HCT116 (cell line): ENCODE results near the gene LMNA. TPM values are rescaled to one million over a fixed set of nuclear protein-coding genes. Genes with fewer than 3 reads are reported as not detected.

Source experiments
- ATAC-seq: fragments of 200-7000 bp; cut with Tn5 transposase; 2 replicates; pipeline ENCODE4 v1.9.1; 2020; ENCODE audit warnings: mild to moderate bottlenecking, moderate library complexity
- BruUV-seq: library from RNA; stranded (reverse); fragments of 400-500 nt; replicated peaks from 2 replicates; lab custom pipeline; 2021; lab: Mats Ljungman, UMichigan
- CTCF ChIA-PET: fragments of 300-600 bp; sonication (Branson Sonifier 250); formaldehyde crosslinking; loops from one replicate; lab custom pipeline; 2021; ENCODE audit warnings: antibody characterized with exemption; lab: Charles Lee
- POLR2A ChIA-PET: fragments of 300-600, 350-600 bp; sonication (Branson Sonifier 250); formaldehyde crosslinking; loops from one replicate; lab custom pipeline; 2021; ENCODE audit warnings: antibody characterized with exemption; lab: Charles Lee
- RAD21 ChIA-PET, 2 experiments: fragments of 300-600 bp; sonication (Branson Sonifier 250); formaldehyde crosslinking; loops; one replicate each; lab custom pipeline; 2023; ENCODE audit warnings: low total read pairs in 2 of 2; ENCODE audit not compliant: uncharacterized antibody in 2 of 2, unreplicated experiment in 2 of 2, low non-redundant PET in 1 of 2; lab: Charles Lee
- DNase-seq: peaks from one replicate; pipeline ENCODE4 v3.0.0-alpha.2; 2010; ENCODE audit warnings: low read depth, low spot score
- H2AFZ ChIP-seq: fragments of 200-600 bp; shearing (Covaris generic), sonication (generic); 2 replicates; pipeline ENCODE4 v1.6.1; 2017; ENCODE audit warnings: low read depth, mixed run types, mixed read lengths, antibody characterized with exemption, low read length; ENCODE audit not compliant: poor library complexity, severe bottlenecking
- H3K27ac ChIP-seq: 2 replicates; pipeline ENCODE4 v1.5.1; 2012; ENCODE audit warnings: low read depth, low read length
- H3K27me3 ChIP-seq: fragments of 200-600 bp; sonication (generic); 2 replicates; pipeline ENCODE4 v1.6.1; 2016; ENCODE audit warnings: mixed run types, low read length, mixed read lengths; ENCODE audit not compliant: insufficient read depth
- H3K36me3 ChIP-seq, 2 experiments: fragments of 200-500 bp in 1 of 2; fragments of 200-600 bp in 1 of 2; sonication (Bioruptor generic) in 1 of 2; sonication (generic) in 1 of 2; 2 replicates each; pipeline versions ENCODE4 v1.5.1 to v1.6.1; 2014 to 2016; ENCODE audit warnings: low read length in 2 of 2, inconsistent platforms in 1 of 2, mixed read lengths in 1 of 2, mixed run types in 1 of 2; ENCODE audit not compliant: insufficient read depth in 2 of 2, control insufficient read depth in 1 of 2
- H3K4me1 ChIP-seq, 2 experiments: fragments of 200-600 bp in 1 of 2; sonication (generic) in 1 of 2; 2 replicates each; pipeline versions ENCODE4 v1.5.1 to v1.6.1; 2012 to 2017; ENCODE audit warnings: low read length in 2 of 2, inconsistent platforms in 1 of 2, mild to moderate bottlenecking in 1 of 2, mixed read lengths in 1 of 2, mixed run types in 1 of 2, moderate library complexity in 1 of 2; ENCODE audit not compliant: insufficient read depth in 2 of 2, control insufficient read depth in 1 of 2
- H3K4me2 ChIP-seq: fragments of 200-600 bp; sonication (generic); 2 replicates; pipeline ENCODE4 v1.6.1; 2017; ENCODE audit warnings: mixed run types, low read length, mixed read lengths
- H3K4me3 ChIP-seq, 2 experiments: fragments of 200-600 bp in 1 of 2; sonication (generic) in 1 of 2; replicated peaks in 1 of 2; 2 replicates each; pipeline ENCODE4 v1.5.1; 2011 to 2016; ENCODE audit warnings: low read length in 2 of 2, control low read depth in 1 of 2, low read depth in 1 of 2, mild to moderate bottlenecking in 1 of 2, mixed read lengths in 1 of 2, mixed run types in 1 of 2
- H3K79me2 ChIP-seq: fragments of 200-600 bp; sonication (generic); 2 replicates; pipeline ENCODE4 v1.6.1; 2017; ENCODE audit warnings: mild to moderate bottlenecking, mixed run types, low read length, moderate library complexity, mixed read lengths; ENCODE audit not compliant: insufficient read depth
- H3K9ac ChIP-seq: fragments of 200-600 bp; sonication (generic); 2 replicates; pipeline ENCODE4 v1.6.1; 2016; ENCODE audit warnings: low read length, mixed read lengths
- H3K9me2 ChIP-seq: fragments of 200-600 bp; sonication (generic), shearing (Covaris generic); 2 replicates; pipeline ENCODE4 v1.6.1; 2017; ENCODE audit warnings: mixed run types, mild to moderate bottlenecking, moderate library complexity; ENCODE audit not compliant: insufficient read depth
- H3K9me3 ChIP-seq, 2 experiments: fragments of 200-500 bp in 1 of 2; fragments of 200-600 bp in 1 of 2; sonication (Bioruptor generic) in 1 of 2; sonication (generic) in 1 of 2; 2 replicates each; pipeline ENCODE4 v1.6.1; 2014 to 2017; ENCODE audit warnings: low read length in 2 of 2, mixed read lengths in 2 of 2, inconsistent platforms in 1 of 2, low read depth in 1 of 2, mild to moderate bottlenecking in 1 of 2, mixed run types in 1 of 2, moderate library complexity in 1 of 2; ENCODE audit not compliant: control insufficient read depth in 1 of 2, insufficient read depth in 1 of 2
- H4K20me1 ChIP-seq: fragments of 200-600 bp; sonication (generic), shearing (Covaris generic); 2 replicates; pipeline ENCODE4 v1.6.1; 2017; ENCODE audit warnings: mixed run types, mild to moderate bottlenecking, moderate library complexity; ENCODE audit not compliant: insufficient read depth
- CBX3 ChIP-seq: IDR thresholded peaks from 2 replicates; pipeline ENCODE4 v1.6.1; 2012; ENCODE audit warnings: low read depth
- CTCF ChIP-seq, 3 experiments: fragments of 200-600 bp in 1 of 3; sonication (generic) in 1 of 3; IDR thresholded peaks in 2 of 3; conservative IDR thresholded peaks in 1 of 3; 2 replicates each; pipeline ENCODE4 v1.5.1; 2012 to 2017; ENCODE audit warnings: low read depth in 2 of 3, low read length in 2 of 3, antibody characterized with exemption in 1 of 3, borderline replicate concordance in 1 of 3, control low read depth in 1 of 3, mild to moderate bottlenecking in 1 of 3, mixed read lengths in 1 of 3, mixed run types in 1 of 3, moderate library complexity in 1 of 3; ENCODE audit not compliant: insufficient read depth in 1 of 3
- EGR1 ChIP-seq: IDR thresholded peaks from 2 replicates; pipeline ENCODE4 v1.6.1; 2012; ENCODE audit warnings: low read depth
- POLR2AphosphoS5 ChIP-seq: IDR thresholded peaks from 2 replicates; pipeline ENCODE4 v1.6.1; 2011; ENCODE audit warnings: mild to moderate bottlenecking, low read depth, low read length, moderate library complexity
- TCF7L2 ChIP-seq: IDR thresholded peaks from 2 replicates; pipeline ENCODE4 v1.7.0; 2011; ENCODE audit warnings: borderline replicate concordance, inconsistent platforms; ENCODE audit not compliant: insufficient read depth, insufficient read length; ENCODE audit errors: extremely low read depth
- YY1 ChIP-seq: IDR thresholded peaks from 2 replicates; pipeline ENCODE4 v1.6.1; 2011; ENCODE audit warnings: low read length, low read depth, moderate library complexity, mild to moderate bottlenecking; ENCODE audit not compliant: insufficient replicate concordance; ENCODE audit errors: extremely low read depth
- ZBTB33 ChIP-seq: IDR thresholded peaks from 2 replicates; pipeline ENCODE4 v1.6.1; 2011; ENCODE audit warnings: mild to moderate bottlenecking, low read length, moderate library complexity; ENCODE audit not compliant: insufficient replicate concordance; ENCODE audit errors: extremely low read depth
- ZNF274 ChIP-seq: fragments of 200-500 bp; sonication (Bioruptor generic); IDR thresholded peaks from 2 replicates; pipeline ENCODE4 v1.6.1; 2014; ENCODE audit warnings: mild to moderate bottlenecking, low read depth, low read length, inconsistent platforms
- intact Hi-C: fragments of 100-400 bp; cut with micrococcal nuclease; formaldehyde crosslinking; loops from 2 replicates; pipeline ENCODE4 v1.10.0; 2022
- total RNA-seq: library from RNA; stranded (reverse); gene quantifications from one replicate; pipeline ENCODE4 v1.2.1, GENCODE V29; 2021; ENCODE audit not compliant: unreplicated experiment

LMNA gene
- total RNA-seq, 1 experiment from 2014 or later, result 528 TPM

DNA sequence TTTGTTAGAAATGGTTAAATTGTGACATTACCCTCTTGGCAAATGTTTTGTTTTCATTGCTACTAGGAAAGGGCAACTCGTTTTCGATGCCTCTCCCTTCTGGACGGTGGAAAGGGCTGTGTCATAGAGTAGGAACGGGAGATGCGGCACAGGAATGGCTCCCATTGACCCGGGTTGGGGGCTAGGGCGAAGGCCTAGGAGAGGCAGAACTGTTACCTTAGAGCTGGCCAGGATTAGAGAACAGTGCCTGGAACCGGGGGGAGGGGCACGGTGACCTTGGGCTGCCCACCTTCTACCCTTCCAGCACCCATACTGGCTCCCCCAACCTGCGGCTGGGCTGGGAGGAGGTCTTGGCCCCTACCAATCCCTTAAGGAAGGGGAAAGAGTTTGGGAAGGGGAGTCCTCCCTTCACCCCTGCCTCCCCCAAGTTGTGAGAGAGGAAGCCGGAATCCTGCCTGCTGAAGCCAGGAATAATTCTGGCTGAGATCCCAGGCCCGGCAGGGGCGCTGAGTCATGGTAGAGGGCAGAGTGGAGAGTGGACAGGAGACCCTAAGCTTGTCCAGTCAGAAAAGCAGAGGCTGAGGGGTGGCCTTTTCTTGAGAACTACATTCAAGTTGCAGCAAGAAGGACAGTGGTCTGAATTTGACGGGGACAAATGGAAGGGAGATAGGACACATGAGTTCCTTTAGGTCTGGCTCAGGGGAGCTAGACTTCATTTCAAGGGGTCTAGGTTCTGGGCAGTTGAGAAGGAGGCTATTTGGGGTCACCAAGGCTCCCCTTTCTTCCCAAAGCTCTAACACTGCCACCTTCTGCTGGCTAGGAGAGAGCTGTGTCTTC lies 8.2 kb downstream of the LMNA start:
- peak; percentile 8 for ATAC-seq
- Histone ChIP-seq H2AFZ (no peak overlapping the region), H3K4me1 (peaks cover 78 to 100% of the 10 kb centered on the region in 2 experiments), H4K20me1 (peaks cover 4% of the 10 kb centered on the region; the same call in 1 of the 2 replicates), H3K4me3 (peak overlapping the region; percentile 19 to 52), H3K36me3 (peaks cover 0 to 12% of the 10 kb centered on the region in 2 experiments; a peak in 1 of 4 replicates), H3K27ac (peak overlapping the region; percentile 95), H3K9ac (peak overlapping the region; percentile 75), H3K27me3 (no peaks in the 10 kb centered on the region), H3K9me2 (no peaks in the 10 kb centered on the region), H3K79me2 (peaks cover 99% of the 10 kb centered on the region), H3K9me3 (no peaks in the 10 kb centered on the region), H3K4me2 (peak overlapping the region; percentile 90)
- ChIA-PET CTCF (interaction anchor here (1.0 to 2.9 kb wide), 9 partner anchors 9 to 32 kb away, joined by 3 to 19 read pairs (median 5); no protein-coding TSS in a partner anchor), POLR2A (interaction anchor here (1.0 to 6.1 kb wide), 6 partner anchors 9 to 139 kb away, joined by 3 to 56 read pairs (median 10); partner anchors contain the start of gene LMNA), RAD21 (interaction anchor here in 1 of 2 experiments (0.7 to 1.7 kb wide), 2 partner anchors 19 to 22 kb away, joined by 3 to 4 read pairs; no protein-coding TSS in a partner anchor)
- DNase-seq, result no peak
- TF ChIP-seq EGR1, result no peak
- no peak for TF ChIP-seq CTCF (IDR thresholded peaks at IDR 0.05 in 2 of 3, conservative IDR thresholded peaks at IDR 0.05 in 1 of 3; ENCODE audit: borderline replicate concordance in 1 of 3, insufficient read depth in 1 of 3, low read depth in 2 of 3, low read length in 2 of 3)
- peak; percentile 64 for TF ChIP-seq POLR2AphosphoS5
- peak; percentile 8 for TF ChIP-seq ZBTB33
- TF ChIP-seq YY1, result peak; percentile 4
- no peak for TF ChIP-seq CBX3
- TF ChIP-seq ZNF274, result no peak
- TF ChIP-seq TCF7L2, result peak; percentile 36
- intact Hi-C loops, result no loop called here
- BruUV-seq, result TSS peak; percentile 35
